Suprapubic skin (tissue), 4 donors: ENCODE results near the gene ATAD3C.
A peak's percentile ranks its signal among the peaks of the same experiment; 100 is the strongest.

Source experiments
- EP300 ChIP-seq: sonication (generic); formaldehyde crosslinking; IDR thresholded peaks from one replicate; pipeline ENCODE4 v1.6.1; 2017; ENCODE audit warnings: antibody characterized with exemption
- POLR2A ChIP-seq, 2 donors: fragments of 450-650 bp; IDR thresholded peaks; one replicate each; pipeline ENCODE4 v1.6.1; 2017; ENCODE audit warnings: antibody characterized with exemption in 2 of 2, mild to moderate bottlenecking in 2 of 2, moderate library complexity in 2 of 2
- POLR2AphosphoS5 ChIP-seq, 3 donors: sonication (generic); formaldehyde crosslinking; IDR thresholded peaks; one replicate each; pipeline ENCODE4 v1.6.1; 2017; ENCODE audit warnings: antibody characterized with exemption in 3 of 3
- TF ChIP-seq, protein P1 (sequence below), 2 donors: fragments of 200-600 bp in 1 of 2; fragments of 450-650 bp in 1 of 2; sonication (generic) in 1 of 2; IDR thresholded peaks; one replicate each; pipeline ENCODE4 v1.5.1; 2016 to 2019; ENCODE audit warnings: antibody characterized with exemption in 2 of 2, mild to moderate bottlenecking in 1 of 2, moderate library complexity in 1 of 2

DNA sequence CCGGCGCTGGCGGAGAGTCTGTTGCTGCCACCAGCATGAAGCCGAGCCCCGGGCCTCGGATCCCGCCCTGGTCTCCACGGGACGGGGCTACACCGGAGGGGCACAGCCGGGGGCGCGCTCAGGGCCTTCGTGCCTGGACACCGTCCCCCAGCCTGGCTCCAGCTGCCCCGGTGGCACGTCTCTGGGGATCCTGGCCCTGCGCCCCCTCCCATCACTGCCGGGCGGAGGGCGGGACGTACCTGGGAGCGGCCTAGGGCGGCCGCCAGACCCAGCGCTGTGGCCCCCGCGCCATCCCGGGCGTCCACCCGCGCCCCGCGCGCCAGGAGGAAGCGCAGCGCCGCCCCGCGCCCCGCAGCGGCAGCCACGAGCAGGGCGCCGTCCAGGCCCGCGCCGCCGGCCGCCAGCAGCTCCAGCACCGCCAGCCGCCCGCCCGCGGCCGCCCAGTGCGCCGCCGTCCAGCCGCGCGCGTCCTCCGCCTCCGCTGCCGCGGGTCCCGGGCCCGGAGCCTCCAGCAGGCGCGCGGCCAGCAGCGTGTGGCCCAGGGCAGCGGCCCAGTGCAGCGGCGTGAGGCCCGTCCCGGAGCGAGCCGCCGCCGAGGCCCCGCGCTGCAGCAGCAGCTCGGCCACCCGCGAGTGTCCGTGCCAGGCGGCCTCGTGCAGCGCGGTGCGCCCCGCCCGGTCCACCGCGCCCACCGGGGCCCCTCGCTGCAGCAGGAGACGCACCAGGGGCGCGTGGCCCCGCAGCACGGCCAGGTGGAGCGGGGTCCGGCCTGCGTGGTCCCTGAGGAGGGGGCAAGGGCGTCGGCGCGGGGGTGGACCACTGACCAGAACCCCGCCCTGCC lies 29.5 kb upstream of the ATAD3C start:
- TF ChIP-seq EP300 (no peak), POLR2A (IDR thresholded peaks at IDR 0.05) (no peak), POLR2AphosphoS5 (IDR thresholded peaks at IDR 0.05) (no peak)
- TF ChIP-seq, protein P1, sequence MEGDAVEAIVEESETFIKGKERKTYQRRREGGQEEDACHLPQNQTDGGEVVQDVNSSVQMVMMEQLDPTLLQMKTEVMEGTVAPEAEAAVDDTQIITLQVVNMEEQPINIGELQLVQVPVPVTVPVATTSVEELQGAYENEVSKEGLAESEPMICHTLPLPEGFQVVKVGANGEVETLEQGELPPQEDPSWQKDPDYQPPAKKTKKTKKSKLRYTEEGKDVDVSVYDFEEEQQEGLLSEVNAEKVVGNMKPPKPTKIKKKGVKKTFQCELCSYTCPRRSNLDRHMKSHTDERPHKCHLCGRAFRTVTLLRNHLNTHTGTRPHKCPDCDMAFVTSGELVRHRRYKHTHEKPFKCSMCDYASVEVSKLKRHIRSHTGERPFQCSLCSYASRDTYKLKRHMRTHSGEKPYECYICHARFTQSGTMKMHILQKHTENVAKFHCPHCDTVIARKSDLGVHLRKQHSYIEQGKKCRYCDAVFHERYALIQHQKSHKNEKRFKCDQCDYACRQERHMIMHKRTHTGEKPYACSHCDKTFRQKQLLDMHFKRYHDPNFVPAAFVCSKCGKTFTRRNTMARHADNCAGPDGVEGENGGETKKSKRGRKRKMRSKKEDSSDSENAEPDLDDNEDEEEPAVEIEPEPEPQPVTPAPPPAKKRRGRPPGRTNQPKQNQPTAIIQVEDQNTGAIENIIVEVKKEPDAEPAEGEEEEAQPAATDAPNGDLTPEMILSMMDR (IDR thresholded peaks at IDR 0.05): peak in 1 of 2 donors; percentile 4
